ENCODE results near the gene CDCA8. TPM values are rescaled to one million over a fixed set of nuclear protein-coding genes. Genes with fewer than 3 reads are reported as not detected.

CDCA8 gene
- total RNA-seq, 1 experiment from 2014 or later: 64.7 TPM

- intact Hi-C loops (cut with micrococcal nuclease; ENCODE audit: unreplicated experiment): no loop called here
- POLR2A ChIA-PET (ENCODE audit: low non-redundant PET): no interaction called here
- Histone ChIP-seq H3K4me3 (ENCODE audit: low read depth, low read length, poor library complexity, severe bottlenecking) (peak overlapping the region; percentile 23), H3K27ac (ENCODE audit: low read depth, low read length, poor library complexity, severe bottlenecking) (no peak overlapping the region), H3K27me3 (replicated peaks; ENCODE audit: insufficient read depth, low read depth, low read length, poor library complexity) (peaks cover 77% of the 10 kb centered on the region), H3K36me3 (ENCODE audit: insufficient read depth, low read length, poor library complexity, severe bottlenecking) (no peaks in the 10 kb centered on the region), H3K9me3 (ENCODE audit: low read depth, low read length, poor library complexity, severe bottlenecking) (no peaks in the 10 kb centered on the region), H3K4me1 (ENCODE audit: insufficient read depth, low read length, poor library complexity, severe bottlenecking) (no peaks in the 10 kb centered on the region)
- BruUV-seq (replicated peaks): no TSS peak
- CTCF ChIA-PET: no interaction called here
- DNase-seq (ENCODE audit: low spot score): no peak
- TF ChIP-seq EZH2 (IDR thresholded peaks at IDR 0.05; ENCODE audit: borderline replicate concordance, low read depth, low read length, poor library complexity, severe bottlenecking) (peak; percentile 34), CTCF (conservative IDR thresholded peaks at IDR 0.05; ENCODE audit: low read depth, low read length) (no peak)
Measured at GRCh38 chr1:37752583-37753471, 60.5 kb downstream of the CDCA8 start.

- no peaks in the 10 kb centered on the region for H3K9me3 ChIP-seq (ENCODE audit: low read depth, low read length, poor library complexity, severe bottlenecking)
- no peak for DNase-seq (ENCODE audit: low spot score)
- H3K27me3 ChIP-seq (replicated peaks; ENCODE audit: insufficient read depth, low read depth, low read length, poor library complexity): peaks cover 84% of the 10 kb centered on the region
- no peaks in the 10 kb centered on the region for H3K4me1 ChIP-seq (ENCODE audit: insufficient read depth, low read length, poor library complexity, severe bottlenecking)
- H3K4me3 ChIP-seq (ENCODE audit: low read depth, low read length, poor library complexity, severe bottlenecking): no peak overlapping the region
- ChIA-PET CTCF (no interaction called here), POLR2A (ENCODE audit: low non-redundant PET) (no interaction called here)
- TF ChIP-seq CTCF (conservative IDR thresholded peaks at IDR 0.05; ENCODE audit: low read depth, low read length) (no peak), EZH2 (IDR thresholded peaks at IDR 0.05; ENCODE audit: borderline replicate concordance, low read depth, low read length, poor library complexity, severe bottlenecking) (peak; percentile 7)
- no TSS peak for BruUV-seq (replicated peaks)
- H3K27ac ChIP-seq (ENCODE audit: low read depth, low read length, poor library complexity, severe bottlenecking): no peak overlapping the region
- intact Hi-C loops (cut with micrococcal nuclease; ENCODE audit: unreplicated experiment): no loop called here
- no peaks in the 10 kb centered on the region for H3K36me3 ChIP-seq (ENCODE audit: insufficient read depth, low read length, poor library complexity, severe bottlenecking)
Measured at GRCh38 chr1:37753473-37754321, 61.4 kb downstream of the CDCA8 start.

DNA sequence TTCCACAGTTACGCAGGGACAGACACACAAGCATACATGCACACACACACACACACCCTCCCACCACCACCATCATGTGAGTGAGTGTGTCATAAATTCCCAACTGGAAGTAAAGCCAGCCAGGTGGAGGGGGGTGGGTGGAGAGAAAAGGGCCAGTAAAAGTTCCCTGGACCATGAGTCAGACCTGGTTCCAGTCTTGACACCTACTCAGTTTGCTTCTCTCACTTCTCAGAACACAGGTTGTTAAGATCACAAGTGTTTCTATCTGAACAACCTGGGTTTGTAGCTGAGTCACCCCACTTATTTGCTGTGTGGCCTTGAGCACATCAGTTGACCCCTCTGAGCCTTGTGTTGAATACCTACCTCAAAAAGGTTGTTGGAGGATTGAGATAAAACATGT, 63.0 kb downstream of the CDCA8 start:
- Histone ChIP-seq H3K4me1 (ENCODE audit: insufficient read depth, low read length, poor library complexity, severe bottlenecking) (no peaks in the 10 kb centered on the region), H3K36me3 (ENCODE audit: insufficient read depth, low read length, poor library complexity, severe bottlenecking) (no peaks in the 10 kb centered on the region), H3K9me3 (ENCODE audit: low read depth, low read length, poor library complexity, severe bottlenecking) (no peaks in the 10 kb centered on the region), H3K27ac (ENCODE audit: low read depth, low read length, poor library complexity, severe bottlenecking) (no peak overlapping the region), H3K27me3 (replicated peaks; ENCODE audit: insufficient read depth, low read depth, low read length, poor library complexity) (peaks cover 88% of the 10 kb centered on the region), H3K4me3 (ENCODE audit: low read depth, low read length, poor library complexity, severe bottlenecking) (no peak overlapping the region)
- no peak for DNase-seq (ENCODE audit: low spot score)
- POLR2A ChIA-PET (ENCODE audit: low non-redundant PET): no interaction called here
- CTCF ChIA-PET: no interaction called here
- BruUV-seq (replicated peaks): no TSS peak
- no peak for TF ChIP-seq CTCF (conservative IDR thresholded peaks at IDR 0.05; ENCODE audit: low read depth, low read length)
- intact Hi-C loops (cut with micrococcal nuclease; ENCODE audit: unreplicated experiment): no loop called here

Data from A673 (cell line).